HK-2 (cell line): Measurements from ENCODE around the gene ABCC9.
"Not testable (repeated sequence)": the region's sequence is repeated elsewhere in the genome, so short reads cannot be mapped to it uniquely, and the experiment has no call there.

Experiments
- DNase-seq: peaks from one replicate; pipeline ENCODE4 v3.0.0-alpha.2; 2018; ENCODE audit not compliant: unreplicated experiment

Gene ABCC9

GRCh38 chr12:21815306-21816062, 125.7 kb downstream of the ABCC9 start:
- no peak for DNase-seq

DNA sequence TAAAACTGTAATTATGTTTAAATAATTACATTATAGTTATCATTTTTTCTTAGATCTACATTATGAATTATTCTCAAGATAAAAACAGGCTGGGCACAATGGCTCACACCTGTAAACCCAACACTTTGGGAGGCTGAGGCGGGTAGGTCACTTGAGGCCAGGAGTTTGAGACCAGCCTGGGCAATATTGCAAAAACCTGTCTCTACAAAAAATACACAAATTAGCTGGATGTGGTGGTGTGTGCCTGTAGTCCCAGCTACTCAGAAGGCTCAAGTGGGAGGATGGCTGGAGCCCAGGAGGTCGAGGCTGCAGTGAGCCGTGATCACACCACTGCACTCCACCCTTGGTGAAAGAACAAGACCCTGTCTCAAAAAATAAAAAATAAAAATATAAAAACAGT, 126.4 kb downstream of the ABCC9 start:
- DNase-seq: no peak

GRCh38 chr12:21814327-21814726, 126.9 kb downstream of the ABCC9 start:
- DNase-seq: no peak

DNA sequence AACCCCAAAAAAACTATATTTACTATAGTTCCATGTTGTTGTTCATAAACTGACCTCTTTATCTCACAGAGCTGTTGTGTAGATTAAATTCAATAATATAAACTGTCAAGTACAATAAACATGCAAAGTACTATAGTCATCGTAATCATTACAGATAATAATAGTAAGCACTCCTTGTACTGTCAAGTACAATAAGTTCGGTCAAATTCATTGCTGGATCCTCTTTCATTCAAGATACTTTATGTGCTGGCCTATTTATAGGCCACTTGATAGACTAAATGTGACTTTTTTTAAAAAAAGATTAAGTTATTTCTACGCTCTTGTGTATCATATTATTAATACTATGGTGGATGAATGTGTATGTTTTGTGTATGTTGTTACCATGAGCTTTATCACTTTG, 127.5 kb downstream of the ABCC9 start:
- no peak for DNase-seq

GRCh38 chr12:21813125-21813524, 128.1 kb downstream of the ABCC9 start:
- DNase-seq: no peak

DNA sequence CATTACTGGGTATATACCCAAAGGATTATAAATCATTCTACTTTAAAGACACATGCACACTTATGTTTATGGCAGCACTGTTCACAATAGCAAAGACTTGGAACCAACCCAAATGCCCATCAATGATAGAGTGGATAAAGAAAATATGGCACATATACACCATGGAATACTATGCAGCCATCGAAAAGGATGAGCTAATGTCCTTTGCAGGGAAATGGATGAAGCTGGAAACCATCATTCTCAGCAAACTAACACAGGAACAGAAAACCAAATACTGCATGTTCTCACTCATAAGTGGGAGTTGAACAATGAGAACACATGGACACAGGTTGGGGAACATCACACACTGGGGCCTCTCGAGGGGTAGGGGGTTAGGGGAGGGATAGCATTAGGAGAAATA, 128.9 kb downstream of the ABCC9 start:
- DNase-seq: not testable (repeated sequence)

DNA sequence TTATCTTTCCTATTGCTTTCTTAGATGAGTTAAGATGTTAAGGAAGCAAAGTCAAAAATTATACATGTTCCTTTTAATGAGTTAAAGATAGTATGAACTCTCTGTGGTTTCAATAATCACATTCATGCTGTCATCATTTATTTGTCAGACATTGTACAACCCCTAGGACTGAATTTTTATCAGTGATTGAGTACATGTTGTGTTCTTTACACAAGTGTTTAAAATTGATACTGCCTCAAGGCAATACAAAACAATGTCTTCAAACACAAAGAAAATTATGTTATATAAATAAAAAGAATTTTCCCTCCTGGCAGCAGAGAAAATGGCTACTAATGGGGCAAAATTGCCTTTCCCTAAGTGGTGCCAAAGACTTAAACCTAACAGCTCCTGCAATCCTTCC, 132.1 kb downstream of the ABCC9 start:
- DNase-seq: no peak

DNA sequence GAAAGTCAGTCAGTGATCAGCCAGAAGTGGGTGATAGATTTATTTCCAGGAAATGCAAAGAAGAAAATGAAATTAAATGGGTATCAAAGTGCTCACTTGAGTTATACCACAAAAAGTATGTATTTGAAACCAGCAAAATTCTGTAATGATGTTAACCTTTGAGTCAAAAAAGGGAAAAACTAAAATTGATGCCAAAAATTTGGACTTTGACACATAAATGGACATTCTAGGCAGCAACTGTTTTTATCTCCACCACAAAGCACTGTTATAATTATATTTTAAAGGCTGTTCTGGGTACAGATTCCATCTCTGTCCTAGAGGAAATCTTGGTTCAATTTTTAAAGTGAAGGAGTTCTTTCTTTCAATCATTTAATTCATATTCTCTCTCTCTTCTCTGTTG, 135.0 kb downstream of the ABCC9 start:
- DNase-seq: no peak

GRCh38 chr12:21801522-21802288, 139.5 kb downstream of the ABCC9 start:
- no peak for DNase-seq

GRCh38 chr12:21800011-21800410, 141.2 kb downstream of the ABCC9 start:
- DNase-seq: no peak

DNA sequence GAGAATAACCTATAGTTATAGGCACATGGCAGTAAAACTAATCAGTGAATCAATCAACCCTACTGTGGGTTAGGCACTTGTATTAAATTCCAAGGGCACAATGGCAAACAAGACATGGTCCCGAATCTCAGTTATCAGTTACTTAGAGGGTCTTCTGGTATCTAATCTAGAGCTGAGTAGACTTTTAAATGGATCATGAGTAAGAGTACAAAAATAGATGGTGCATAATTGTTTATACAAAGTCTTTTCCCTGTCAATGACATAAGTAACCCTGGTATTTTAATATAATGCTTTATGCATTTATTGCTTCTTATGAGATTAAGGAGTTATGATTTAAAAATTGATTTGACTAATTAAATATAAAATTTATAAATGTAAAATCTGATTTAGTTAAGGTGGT, 143.7 kb downstream of the ABCC9 start:
- DNase-seq: no peak

- DNase-seq: no peak
These were observed 145.4 kb downstream of the ABCC9 start for GRCh38 chr12:21795648-21796328.

DNA sequence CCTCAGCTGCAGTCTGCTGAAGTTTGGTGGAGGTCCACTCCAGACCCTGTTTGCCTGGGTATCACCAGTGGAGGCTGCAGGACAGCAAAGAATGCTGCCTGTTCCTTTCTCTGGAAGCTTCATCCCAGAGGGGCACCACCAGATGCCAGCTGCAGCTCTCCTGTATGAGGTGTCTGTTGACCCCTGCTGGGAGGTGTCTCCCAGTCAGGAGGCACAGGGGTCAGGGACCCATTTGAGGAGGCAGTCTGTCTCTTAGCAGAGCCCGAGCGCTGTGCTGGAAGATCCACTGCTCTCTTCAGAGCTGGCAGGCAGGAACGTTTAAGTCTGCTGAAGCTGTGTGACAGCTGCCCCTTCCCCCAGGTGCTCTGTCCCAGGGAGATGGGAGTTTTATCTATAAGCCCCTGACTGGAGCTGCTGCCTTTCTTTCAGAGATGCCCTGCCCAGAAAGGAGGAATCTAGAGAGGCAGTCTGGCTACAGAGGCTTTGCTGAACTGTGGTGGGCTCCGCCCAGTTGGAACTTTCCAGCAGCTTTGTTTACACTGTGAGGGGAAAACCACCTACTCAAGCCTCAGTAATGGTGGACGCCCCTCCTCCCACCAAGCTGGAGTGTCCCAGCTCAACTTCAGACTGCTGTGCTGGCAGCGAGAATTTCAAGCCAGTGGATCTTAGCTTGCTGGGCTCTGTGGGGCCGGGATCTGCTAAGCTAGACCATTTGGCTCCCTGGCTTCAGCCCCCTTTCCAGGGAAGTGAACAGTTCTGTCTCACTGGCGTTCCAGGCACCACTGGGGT, 146.2 kb downstream of the ABCC9 start:
- DNase-seq: not testable (repeated sequence)

- not testable (repeated sequence) for DNase-seq
These were observed 151.5 kb downstream of the ABCC9 start for GRCh38 chr12:21789687-21790086.

DNA sequence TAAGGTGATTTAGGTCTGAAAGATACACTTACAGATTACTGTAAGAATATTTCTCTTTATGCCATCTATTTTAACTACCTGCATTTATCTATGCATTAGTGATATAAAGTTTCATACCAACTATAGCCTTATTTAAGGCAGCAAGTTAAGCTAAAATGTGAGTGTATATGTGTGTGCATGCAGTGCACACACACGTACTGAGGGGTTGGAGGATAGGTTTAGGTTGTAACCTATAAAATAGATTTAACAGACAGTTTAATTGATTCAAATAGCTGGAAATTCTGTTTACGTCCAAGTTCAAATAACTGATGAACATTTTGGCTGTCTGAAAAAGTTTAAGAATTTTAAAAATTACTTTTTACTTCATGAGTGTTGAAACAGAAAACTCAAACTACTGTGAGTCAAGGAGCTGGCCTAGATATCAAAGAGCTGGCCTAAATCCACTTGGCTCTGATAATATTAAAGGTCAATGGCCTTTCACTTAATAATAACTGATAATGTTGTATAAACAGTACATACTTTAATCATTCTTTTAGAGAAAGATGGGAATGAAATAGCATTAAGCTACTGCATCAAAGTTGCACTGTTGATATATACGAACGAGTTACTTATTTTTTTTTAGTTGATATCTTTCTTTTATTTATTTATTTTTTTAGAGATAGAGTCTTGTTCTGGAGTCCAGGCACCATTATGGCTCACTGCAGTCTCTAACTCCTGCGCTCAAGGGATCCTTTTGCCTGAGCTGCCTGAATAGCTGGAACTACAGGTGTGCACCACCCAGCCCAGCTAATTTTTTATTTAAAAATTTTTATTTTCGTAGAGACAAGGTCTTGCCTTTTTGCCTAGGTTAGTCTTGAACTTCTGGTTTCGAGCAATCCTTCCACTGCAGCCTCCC, 152.9 kb downstream of the ABCC9 start:
- no peak for DNase-seq

DNA sequence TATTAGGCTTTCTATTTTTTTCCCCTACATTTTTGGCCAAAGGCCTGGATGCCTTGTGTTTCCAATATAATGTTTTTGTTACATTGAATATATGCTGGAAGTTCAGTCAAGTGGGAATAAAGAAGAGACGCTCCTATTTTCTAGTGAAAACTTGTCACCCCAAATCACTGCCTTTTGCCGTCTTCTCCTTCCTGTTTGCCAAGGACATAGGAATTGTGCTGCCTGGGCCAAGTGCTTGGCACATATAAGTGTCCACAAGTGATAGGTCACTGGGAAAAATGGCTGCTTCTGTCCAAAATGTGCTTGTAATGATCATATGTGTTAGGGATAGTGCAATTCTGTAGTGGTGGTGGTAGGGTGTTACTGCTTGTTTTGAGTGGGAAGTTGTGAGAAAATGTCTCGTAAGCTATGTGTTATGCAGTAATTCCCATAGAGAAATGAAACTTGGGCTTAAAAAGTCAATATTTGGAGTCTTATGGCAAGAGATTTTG, 155.1 kb downstream of the ABCC9 start:
- DNase-seq: no peak

DNA sequence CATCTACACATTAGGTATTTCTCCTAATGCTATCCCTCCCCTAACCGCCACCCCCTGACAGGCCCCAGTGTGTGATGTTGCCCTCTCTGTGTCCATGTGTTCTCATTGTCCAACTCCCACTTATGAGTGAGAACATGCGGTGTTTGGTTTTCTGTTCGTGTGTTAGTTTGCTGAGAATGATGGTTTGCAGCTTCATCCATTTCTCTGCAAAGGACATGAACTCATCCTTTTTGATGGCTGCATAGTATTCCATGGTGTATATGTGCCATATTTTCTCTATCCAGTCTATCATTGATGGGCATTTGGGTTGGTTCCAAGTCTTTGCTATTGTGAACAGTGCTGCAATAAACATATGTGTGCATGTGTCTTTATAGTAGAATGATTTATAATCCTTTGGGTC, 158.5 kb downstream of the ABCC9 start:
- not testable (repeated sequence) for DNase-seq

DNA sequence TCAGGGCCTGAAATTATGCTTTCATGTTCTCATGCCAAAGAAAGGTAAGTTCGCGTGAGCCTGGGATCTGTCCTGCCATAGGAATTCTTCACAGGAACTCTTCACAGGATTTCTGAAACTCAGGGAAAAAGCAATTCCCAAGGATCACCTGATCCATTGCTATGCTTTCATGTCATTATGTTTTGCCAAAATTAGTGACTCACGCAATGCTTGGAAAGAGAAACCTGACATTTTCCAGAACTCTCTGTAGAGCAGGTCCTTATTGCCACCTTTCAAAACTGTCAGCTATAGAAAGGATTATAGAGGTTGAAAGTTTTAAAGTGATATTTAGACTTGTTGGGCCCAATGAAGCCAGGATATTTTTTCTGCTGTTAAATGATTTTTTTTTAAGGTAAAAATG, 160.4 kb downstream of the ABCC9 start:
- DNase-seq: no peak

- DNase-seq: no peak
These were observed 165.1 kb downstream of the ABCC9 start for GRCh38 chr12:21776175-21776574.

- no peak for DNase-seq
These were observed 165.9 kb downstream of the ABCC9 start for GRCh38 chr12:21775133-21775820.
